ENCODE results near the gene SIM2. TPM values are rescaled to one million over a fixed set of nuclear protein-coding genes. Genes with fewer than 3 reads are reported as not detected.
A peak's percentile ranks its signal among the peaks of the same experiment; 100 is the strongest.

SIM2 gene
- total RNA-seq, 1 donor from 2014 or later: 23.1 TPM

DNA sequence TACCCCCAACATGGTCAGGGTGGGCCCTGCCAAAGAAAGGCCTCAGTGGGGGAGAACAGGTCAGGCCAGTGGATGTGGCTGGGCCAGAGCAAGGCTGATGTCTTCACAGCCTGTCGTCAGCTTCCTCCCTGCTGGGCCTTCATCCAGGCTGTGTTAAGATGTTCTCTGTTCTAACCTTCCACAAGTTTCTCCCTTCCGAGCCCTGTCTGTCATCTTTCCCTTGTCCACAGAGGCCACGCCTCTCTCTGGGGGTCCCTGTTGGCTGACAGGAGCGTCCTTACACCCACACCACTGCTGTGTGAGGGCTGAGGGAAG is 36.2 kb downstream of the SIM2 start:
- DNase-seq (ENCODE audit: low read depth): no peak

DNA sequence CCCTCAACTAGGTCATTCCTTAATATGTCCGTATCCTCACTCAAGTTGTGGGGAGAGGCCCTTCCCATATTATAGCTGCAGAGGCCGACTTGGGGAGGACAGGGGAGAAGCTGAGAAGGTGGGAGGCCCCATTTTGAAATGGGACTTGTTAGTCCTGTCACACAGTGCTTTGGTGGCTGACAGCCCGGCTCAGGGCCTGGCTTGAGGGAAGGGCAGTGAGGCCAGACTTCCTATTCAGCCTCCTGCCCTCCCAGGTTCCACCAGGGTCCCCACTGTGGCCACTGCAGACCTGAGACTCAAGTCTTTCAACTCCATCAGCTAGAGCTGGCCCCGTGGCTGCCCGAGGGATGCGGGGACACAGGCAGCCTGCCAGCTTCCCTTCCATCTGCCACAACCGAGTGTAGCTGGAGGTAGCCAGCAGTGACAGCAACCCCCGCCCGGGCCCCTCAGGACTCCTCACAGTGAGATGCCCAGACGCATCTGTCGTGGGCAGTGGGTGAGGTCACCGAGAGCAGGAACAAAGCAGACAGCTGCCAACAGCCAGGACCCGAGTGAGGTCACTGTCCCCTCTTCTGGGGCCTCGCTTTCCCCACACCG is 36.9 kb downstream of the SIM2 start:
- DNase-seq (ENCODE audit: low read depth): no peak

DNA sequence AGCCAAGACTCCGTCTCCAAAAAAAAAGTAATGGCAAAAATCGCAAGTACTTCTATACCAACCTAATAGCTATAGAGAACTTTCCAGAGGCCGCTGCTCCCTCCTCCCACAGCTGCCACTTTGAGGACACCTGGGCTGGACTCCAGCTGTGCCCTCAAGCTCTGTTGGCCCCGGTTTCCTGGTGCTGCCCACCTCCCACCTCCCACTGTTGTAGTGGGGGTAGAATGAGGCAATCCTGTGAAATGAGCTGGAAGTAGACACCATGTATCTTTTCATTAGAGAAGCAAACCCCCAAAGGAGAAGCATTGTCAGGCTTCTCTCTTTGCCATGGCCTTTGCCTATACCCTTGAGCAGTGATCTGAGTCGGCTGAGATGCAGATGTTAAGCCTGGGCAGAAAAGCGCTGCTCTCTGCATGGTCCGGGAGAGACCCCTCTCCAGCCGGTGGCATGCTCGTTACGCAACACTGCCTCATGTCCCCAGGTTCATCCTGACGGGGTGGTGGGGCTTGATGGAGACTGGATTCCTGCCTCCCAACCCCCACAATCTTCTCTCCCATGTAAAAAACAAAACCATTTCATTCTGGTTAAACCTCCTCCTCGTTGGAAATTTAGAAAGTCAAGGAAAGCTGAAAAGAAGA is 39.7 kb downstream of the SIM2 start:
- DNase-seq (ENCODE audit: low read depth): no peak

DNA sequence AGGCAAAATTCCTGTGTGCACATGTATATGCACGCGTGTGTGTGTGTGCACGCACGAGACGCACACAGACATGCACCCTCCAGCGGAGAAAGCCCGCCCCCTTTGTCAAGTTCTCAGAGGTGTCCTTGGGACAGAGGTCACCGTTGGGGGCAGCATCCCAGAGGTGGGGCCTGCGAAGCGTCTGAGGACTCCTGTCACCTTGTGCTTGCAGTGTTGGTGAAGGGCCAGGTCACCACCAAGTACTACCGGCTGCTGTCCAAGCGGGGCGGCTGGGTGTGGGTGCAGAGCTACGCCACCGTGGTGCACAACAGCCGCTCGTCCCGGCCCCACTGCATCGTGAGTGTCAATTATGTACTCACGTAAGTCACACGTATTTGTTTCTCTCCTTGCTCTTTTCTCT is 42.6 kb downstream of the SIM2 start:
- no peak for DNase-seq (ENCODE audit: low read depth)

DNA sequence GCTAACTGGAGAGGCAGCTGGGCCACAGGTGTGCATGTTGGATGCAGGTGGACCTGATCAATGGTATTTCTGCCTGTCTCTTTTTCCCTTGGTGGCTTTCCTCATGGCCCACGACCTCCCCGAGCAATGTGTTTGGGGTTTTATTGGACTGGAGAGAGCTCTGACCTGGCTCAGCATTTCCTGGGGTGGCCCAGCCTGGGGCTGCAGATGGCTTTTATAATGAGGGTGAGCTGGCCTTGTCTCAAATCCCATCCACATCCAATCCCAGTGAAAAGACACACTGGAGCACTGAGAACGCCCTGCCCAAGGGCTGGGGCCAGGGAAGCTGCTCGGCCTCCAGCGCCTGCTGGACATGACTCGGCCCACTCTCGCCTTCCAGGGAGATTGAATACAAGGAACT is 44.1 kb downstream of the SIM2 start:
- DNase-seq (ENCODE audit: low read depth): no peak

DNA sequence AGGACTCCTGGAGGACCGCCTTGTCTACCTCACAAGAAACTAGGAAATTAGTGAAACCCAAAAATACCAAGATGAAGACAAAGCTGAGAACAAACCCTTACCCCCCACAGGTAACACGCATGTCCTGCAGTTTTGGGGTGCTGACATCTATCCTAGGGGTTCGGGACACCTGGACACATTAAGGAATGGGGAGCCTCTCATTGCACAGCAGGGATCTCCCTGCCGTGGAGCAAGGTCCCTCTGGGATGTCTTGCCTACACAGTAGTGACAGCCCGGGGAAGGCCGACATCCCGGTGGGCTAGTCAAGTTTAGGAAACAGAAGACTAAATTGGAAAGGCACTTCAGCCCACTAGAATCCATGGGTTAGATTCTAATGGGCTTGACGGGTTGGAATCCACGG is 44.5 kb downstream of the SIM2 start:
- no peak for DNase-seq (ENCODE audit: low read depth)

DNA sequence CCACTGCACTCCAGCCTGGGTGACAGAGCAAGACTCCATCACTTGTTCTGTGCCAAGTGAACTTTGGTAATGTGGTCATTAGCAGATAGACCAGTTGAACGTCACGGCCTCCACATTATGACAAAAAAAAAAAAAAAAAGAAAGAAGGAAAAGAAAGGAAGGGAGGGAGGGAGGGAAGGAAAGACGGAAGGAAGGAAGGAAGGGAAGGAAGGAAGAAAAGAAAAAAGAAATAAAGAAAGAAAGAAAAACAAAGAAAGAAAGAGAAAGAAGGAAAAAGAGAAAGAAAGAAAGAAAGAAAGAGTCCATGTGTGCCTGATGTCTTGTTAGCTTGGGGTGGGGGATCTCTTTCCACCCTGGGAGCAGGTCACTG is 45.3 kb downstream of the SIM2 start:
- no peak for DNase-seq (ENCODE audit: low read depth)

DNA sequence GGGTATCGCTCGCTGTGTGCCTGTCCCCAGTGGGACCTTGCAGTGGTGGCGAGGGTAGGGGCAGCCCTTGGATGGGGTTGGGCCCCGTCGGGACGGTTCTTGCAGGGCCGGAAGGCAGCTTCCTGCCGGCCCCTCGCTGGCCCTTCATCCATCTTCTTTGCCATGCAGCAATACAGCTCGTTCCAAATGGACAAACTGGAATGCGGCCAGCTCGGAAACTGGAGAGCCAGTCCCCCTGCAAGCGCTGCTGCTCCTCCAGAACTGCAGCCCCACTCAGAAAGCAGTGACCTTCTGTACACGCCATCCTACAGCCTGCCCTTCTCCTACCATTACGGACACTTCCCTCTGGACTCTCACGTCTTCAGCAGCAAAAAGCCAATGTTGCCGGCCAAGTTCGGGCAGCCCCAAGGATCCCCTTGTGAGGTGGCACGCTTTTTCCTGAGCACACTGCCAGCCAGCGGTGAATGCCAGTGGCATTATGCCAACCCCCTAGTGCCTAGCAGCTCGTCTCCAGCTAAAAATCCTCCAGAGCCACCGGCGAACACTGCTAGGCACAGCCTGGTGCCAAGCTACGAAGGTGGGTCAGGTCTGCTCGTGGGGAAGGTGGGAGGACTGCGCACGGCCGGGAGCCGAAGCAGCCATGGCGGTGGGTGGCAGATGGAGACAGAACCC is 45.8 kb downstream of the SIM2 start:
- DNase-seq (ENCODE audit: low read depth): peak; percentile 40

DNA sequence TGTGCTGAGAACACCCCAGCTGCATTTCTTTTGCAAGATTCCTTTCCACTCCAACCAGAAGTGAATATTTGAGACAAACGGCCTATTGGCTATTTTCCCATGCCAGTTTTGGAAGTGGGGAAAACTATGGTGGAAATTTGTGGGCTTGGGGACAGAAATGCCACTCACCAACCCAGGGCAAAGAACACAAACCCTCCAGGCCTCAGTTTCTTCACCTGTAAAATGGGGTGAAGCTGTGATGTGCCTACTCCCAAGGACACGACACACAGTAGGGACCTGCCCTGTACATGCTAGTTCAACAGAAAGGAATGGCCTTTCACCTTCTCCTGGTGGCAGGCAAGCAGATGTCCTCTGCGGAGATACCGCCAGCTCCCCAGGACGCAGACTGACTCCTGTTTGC is 46.5 kb downstream of the SIM2 start:
- DNase-seq (ENCODE audit: low read depth): no peak

DNA sequence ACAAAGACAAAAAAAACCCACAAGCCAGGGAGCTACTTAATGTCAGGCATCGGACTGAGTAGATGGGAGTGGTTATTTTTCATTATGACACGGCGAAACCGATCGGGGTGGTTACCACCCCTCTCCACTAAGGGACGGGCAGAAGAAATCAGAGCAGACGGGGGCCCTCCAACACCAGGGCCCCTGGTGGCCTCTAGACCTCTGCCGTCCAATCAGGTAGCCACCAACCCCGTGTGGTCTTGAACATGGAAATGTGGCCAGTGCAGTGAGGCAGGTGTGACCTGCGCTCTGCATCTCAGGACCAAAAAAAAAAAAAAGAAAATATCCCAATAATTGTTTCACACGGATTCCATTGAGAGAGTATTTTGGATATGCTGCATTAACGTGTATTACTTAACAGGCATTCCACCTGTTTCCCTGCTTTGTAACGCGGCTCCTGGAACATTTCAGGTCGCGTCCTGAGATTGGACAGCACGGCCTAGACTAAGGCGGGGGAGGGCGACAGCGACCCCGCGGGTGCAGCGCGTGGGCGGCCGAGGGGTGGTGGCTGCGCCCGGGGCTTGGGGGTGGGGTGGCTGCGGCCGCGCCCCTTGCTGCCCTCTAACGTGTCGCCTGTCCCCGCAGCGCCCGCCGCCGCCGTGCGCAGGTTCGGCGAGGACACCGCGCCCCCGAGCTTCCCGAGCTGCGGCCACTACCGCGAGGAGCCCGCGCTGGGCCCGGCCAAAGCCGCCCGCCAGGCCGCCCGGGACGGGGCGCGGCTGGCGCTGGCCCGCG is 48.3 kb downstream of the SIM2 start:
- DNase-seq (ENCODE audit: low read depth): no peak

DNA sequence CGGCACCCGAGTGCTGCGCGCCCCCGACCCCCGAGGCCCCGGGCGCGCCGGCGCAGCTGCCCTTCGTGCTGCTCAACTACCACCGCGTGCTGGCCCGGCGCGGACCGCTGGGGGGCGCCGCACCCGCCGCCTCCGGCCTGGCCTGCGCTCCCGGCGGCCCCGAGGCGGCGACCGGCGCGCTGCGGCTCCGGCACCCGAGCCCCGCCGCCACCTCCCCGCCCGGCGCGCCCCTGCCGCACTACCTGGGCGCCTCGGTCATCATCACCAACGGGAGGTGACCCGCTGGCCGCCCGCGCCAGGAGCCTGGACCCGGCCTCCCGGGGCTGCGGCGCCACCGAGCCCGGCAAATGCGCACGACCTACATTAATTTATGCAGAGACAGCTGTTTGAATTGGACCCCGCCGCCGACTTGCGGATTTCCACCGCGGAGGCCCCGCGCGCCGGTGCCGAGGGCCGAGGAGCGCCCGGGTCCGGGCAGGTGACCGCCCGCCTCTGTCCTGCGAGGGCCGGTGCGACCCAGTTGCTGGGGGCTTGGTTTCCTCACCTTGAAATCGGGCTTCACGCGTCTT is 49.0 kb downstream of the SIM2 start:
- DNase-seq (ENCODE audit: low read depth): no peak

DNA sequence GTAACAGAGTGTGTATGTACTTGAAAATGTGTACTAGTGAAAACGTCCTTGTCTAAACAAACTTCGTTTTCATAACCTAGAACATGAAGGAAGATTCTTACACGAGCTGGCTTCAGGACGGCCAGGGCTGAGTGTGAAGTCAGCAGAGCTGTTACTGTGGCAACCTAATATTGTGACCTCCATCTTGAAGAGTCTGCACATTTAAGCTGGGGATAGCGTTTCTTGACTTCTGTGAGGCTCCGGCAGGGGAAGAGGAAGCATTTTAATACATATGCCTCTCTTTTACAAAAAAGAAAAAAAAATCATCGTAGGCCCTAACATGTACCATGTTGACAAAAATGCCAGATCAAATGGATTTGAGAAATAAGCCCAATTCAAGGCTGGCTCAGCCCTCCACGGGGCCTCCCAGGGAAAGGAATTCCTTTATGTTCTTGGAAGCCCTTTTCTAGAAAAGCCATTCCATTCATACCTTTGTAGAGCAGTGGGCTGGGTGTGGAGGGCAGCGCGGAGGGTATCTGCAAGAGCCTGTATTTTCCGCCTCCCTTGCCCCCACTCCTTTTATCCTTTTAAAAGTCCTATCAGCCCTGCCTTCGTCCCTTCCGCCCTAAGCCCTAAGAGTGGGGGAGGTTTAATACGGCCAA is 51.1 kb downstream of the SIM2 start:
- peak; percentile 53 for DNase-seq (ENCODE audit: low read depth)

DNA sequence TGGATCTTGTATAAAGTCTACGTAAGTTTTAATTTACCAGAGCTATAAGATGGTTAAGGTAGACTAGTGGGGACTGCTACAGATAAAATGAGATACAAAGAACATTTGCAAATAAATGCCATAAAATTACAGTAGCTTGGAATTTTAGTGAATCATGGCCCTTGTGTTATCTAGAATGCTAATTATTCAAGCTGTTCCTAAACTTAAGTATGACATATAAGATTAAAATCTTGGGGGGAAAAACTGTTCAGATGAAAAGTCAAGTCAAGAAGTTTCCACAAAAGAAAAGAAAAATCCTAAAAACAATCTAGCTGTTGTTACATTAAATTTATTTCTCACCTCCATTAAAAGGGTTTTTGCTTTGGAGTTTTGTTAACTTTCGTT is 51.7 kb downstream of the SIM2 start:
- no peak for DNase-seq (ENCODE audit: low read depth)

DNA sequence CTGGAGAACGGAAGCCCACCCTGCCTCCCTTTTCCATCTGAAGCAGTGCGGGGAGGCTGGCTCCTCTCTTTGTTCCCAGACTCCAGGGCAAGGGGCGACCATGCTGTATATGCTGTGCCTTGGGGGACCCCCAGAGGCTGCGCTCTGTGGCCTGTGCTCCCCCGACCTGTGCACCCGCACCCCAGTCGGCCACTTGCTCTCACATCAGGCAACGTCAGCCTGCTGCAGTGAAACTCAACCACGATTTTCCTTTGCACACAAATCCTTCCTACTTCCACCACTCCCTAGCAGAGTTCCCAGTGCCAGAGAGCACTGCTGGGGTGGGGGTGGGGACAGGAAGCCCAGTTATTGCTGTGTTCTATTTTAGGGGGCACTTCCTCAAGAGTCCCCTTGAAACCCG is 52.5 kb downstream of the SIM2 start:
- DNase-seq (ENCODE audit: low read depth): no peak

DNA sequence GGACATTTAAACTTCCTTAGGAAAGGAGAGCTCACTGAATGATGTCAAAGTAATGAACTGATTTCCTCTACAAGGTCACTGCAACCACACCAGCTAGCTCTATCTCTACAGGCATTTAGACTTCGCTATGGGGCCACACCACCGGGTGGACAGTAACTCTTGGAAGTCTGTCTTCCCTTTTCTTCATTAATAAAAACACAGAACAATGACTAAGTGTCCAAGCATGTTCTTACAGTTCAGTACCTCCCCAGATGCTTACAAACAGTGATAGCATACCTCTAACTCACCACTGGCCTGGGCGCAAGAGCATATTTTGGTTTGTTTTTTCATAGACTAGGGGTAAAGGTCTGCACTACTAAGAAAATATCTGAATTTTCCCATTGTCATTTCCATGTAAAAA is 54.6 kb downstream of the SIM2 start:
- DNase-seq (ENCODE audit: low read depth): peak; percentile 78

DNA sequence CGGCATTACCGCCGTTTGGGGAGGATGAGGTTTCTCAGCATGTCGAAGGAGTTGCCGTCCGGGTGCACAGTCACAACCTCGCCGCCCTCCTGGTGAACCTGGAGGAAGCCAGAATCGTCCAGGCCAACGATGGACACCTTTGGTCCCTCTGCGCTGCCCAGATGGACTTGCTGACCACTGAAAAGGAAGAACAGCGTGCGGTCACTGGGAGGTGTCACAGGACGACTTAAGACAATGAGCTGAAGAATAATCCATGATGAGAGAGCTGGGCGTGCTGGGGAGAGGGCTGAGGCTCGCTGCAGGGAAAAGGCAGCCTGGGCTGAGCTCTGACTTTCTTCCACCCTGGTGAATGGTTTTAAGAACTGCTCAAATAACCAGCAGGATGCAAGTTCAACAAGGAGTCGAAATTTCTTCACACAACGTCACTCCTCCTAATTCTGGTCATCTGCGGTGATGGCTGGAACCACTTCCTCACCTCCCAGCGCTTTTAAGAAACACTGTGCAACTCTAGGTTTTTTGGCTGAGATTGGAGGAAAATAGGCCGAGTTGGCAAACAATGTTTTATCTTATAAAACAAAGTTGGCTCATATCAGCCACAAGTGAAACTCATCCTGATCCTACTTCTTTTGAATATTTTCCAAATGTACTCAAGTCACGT is 55.5 kb downstream of the SIM2 start:
- DNase-seq (ENCODE audit: low read depth): no peak

DNA sequence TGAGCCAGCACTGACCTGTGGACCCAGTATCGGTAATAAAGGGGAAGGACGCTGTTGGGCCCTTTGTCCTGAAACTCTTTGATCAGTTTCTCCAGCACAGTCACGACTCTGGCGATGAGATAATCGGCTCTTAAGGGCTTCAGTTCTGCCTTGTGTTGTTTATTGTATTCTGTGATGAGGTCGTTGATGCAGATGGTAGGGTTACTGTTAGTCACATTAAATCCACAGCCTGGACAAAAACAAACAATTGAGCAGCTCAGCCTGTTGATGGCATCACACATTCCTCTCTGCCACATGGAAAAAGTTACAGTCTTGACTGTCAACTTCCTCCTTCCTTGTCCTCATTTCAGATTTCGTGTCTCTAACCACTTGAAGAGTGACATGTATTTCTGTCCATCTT is 57.6 kb downstream of the SIM2 start:
- peak; percentile 55 for DNase-seq (ENCODE audit: low read depth)

DNA sequence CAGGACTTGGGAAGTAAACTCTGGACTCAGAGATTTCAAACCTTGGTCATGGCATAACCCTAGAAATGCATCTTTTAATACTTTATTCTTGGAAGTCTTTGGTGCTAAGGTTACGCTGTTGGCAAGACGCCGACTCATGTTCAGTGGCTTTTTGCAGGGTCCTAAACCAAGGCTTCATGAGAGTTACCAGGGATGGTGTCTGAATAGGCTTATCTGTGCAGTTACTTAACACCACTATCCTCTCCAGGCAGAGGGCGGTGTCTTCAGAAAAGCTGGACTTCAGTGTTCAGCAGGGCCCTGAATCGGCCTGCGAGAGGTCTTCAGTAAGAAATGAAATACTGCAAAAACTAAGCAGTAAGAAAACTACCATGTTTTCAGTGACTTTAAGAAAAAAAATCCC is 58.3 kb downstream of the SIM2 start:
- no peak for DNase-seq (ENCODE audit: low read depth)

DNA sequence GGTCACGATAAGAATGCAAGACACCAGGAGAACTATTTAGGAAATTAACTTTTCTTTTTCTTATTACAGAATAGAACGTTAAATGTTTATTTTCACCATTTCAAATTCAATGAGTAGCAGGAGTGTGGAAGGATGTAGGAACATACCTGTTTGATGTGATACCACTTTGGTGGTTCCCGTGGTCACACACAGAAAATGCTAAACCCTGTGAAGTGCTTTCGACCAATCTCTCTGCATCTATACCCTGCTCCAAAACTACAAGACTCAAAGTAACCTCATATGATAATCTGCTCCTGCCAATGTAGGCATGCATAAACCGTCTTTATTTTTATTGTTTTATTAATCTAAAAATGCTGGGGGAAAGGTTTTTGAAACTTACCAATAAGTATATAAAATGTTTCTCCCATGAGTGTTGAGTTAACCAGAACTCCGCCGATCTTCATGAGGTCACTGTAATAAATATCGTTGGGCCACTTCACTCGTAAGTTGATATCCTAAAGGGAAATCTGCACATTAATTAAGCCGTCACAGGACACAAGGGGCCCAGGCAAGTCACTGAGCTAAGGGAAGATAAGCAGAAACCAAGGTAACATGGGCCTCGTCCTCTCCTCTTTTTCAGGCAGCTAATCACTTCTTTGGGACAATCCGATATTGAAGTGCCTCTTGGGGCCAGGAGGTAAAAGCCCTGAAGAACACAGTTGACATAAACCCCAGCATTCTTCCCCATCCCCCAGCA is 60.6 kb downstream of the SIM2 start:
- DNase-seq (ENCODE audit: low read depth): no peak

DNA sequence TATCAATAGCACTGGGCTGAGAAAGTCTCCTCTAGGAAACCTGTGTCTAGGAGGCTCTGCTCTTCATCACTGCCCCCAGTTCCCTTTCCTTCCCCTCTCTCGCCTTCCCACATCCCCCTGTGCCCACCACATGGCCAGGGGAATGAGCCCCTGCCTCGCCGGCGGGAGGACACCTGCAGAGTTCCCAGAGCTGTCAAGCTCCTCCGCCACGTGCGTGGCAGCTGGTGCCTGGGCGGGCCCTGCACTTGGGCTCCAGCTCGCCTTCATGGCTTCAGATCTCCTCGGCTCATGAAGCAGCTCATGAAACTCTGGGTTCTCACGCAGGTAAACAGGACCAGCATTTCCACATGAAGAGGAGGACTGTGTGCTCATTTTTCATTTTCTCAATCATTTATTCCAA is 62.8 kb downstream of the SIM2 start:
- DNase-seq (ENCODE audit: low read depth): no peak

DNA sequence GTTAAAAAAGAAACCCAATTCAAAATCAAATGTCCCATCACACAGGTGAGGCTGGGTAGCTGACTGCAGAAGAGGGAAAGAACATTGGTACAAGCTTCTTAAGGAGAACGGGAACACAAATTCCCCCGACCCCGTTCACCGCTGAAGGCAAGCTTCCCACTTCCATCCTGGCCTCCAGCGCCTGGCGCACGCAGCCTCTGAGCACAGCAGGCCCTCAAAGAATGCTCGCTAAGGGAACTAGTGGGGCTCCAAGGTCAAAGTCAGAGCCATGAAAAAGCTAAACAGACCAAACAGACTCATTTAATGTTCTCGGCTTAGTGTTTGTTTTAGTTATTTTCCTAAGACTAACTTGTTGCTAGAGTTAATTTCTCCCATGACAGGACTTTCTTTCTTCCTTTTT is 63.7 kb downstream of the SIM2 start:
- no peak for DNase-seq (ENCODE audit: low read depth)
